HG02798 (cell line): ENCODE measurements around the gene PGA3.
A peak's percentile ranks its signal among the peaks of the same experiment; 100 is the strongest.
"Not testable (repeated sequence)": the region's sequence is repeated elsewhere in the genome, so short reads cannot be mapped to it uniquely, and the experiment has no call there.

Experiments
- ATAC-seq: cut with Tn5 transposase; IDR thresholded peaks from one replicate; pipeline ENCODE4 v1.9.1; 2021; ENCODE audit warnings: mild to moderate bottlenecking; ENCODE audit not compliant: unreplicated experiment, poor library complexity

PGA3 gene

GRCh38 chr11:61202950-61203746 lies at the start of gene PGA3:
PGA3 (plus strand) TSS chr11:61203515; CDS start chr11:61203565, 50 bp downstream.
- ATAC-seq: not testable (repeated sequence)

- no peak for ATAC-seq
Measured at GRCh38 chr11:61153593-61154095, 49.7 kb upstream of the PGA3 start.

GRCh38 chr11:61154528-61154927 lies 48.8 kb upstream of the PGA3 start:
- ATAC-seq: no peak

- no peak for ATAC-seq
Measured at GRCh38 chr11:61155312-61155711, 48.0 kb upstream of the PGA3 start.

GRCh38 chr11:61155741-61156140 lies 47.6 kb upstream of the PGA3 start:
- ATAC-seq: no peak

- ATAC-seq: no peak
Measured at GRCh38 chr11:61157743-61158142, 45.6 kb upstream of the PGA3 start.

- no peak for ATAC-seq
Measured at GRCh38 chr11:61158691-61159381, 44.5 kb upstream of the PGA3 start.

GRCh38 chr11:61160487-61161189 lies 42.7 kb upstream of the PGA3 start:
- ATAC-seq: no peak

- ATAC-seq: peak; percentile 84
Measured at GRCh38 chr11:61161190-61162091, 41.9 kb upstream of the PGA3 start, which contains the start of gene VPS37C. VPS37C (minus strand) TSS chr11:61161426; CDS start chr11:61138829, 22,597 bp downstream.

- no peak for ATAC-seq
Measured at GRCh38 chr11:61162092-61162941, 41.0 kb upstream of the PGA3 start.

- ATAC-seq: no peak
Measured at GRCh38 chr11:61163021-61163420, 40.3 kb upstream of the PGA3 start.

- no peak for ATAC-seq
Measured at GRCh38 chr11:61163714-61164605, 39.4 kb upstream of the PGA3 start.

GRCh38 chr11:61164606-61165424 lies 38.5 kb upstream of the PGA3 start:
- no peak for ATAC-seq

- not testable (repeated sequence) for ATAC-seq
Measured at GRCh38 chr11:61165785-61166184, 37.5 kb upstream of the PGA3 start.

GRCh38 chr11:61166331-61166730 lies 37.0 kb upstream of the PGA3 start:
- ATAC-seq: not testable (repeated sequence)

GRCh38 chr11:61168042-61168688 lies 35.1 kb upstream of the PGA3 start:
- no peak for ATAC-seq

GRCh38 chr11:61168800-61169199 lies 34.5 kb upstream of the PGA3 start:
- ATAC-seq: no peak
